ENCODE measurements around the gene STARD9.

DNA sequence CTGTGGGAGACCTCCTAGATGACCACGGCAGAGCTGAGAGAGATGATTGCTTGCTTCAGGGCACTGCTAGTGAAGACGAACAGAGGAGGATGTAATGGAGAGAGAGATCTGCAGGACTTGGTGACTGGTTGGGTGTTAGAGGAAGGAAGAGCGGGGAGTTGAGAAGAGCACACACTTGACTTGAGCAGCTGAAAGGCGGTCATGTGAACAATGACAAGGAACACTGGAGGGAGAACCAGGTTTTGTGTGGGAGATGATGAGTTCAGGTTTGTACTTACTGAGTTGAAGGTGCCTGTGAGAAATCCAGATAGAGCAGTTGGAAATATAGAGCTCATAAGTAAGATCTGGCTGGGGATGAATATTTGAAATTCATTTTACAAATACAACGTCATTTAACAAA, 121.2 kb downstream of the STARD9 start:
- TF ChIP-seq POLR2A (IDR thresholded peaks at IDR 0.05) = no peak
- TF ChIP-seq, protein P1, sequence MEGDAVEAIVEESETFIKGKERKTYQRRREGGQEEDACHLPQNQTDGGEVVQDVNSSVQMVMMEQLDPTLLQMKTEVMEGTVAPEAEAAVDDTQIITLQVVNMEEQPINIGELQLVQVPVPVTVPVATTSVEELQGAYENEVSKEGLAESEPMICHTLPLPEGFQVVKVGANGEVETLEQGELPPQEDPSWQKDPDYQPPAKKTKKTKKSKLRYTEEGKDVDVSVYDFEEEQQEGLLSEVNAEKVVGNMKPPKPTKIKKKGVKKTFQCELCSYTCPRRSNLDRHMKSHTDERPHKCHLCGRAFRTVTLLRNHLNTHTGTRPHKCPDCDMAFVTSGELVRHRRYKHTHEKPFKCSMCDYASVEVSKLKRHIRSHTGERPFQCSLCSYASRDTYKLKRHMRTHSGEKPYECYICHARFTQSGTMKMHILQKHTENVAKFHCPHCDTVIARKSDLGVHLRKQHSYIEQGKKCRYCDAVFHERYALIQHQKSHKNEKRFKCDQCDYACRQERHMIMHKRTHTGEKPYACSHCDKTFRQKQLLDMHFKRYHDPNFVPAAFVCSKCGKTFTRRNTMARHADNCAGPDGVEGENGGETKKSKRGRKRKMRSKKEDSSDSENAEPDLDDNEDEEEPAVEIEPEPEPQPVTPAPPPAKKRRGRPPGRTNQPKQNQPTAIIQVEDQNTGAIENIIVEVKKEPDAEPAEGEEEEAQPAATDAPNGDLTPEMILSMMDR (IDR thresholded peaks at IDR 0.05) = no peak
- TF ChIP-seq EP300 (IDR thresholded peaks at IDR 0.05) = no peak
